Hepatocyte (in vitro differentiated cells): ENCODE data around the gene P3H3. TPM values are rescaled to one million over a fixed set of nuclear protein-coding genes. Genes with fewer than 3 reads are reported as not detected.

Experiments
- DNase-seq: peaks from one replicate; pipeline ENCODE4 v3.0.0-alpha.2; 2016; ENCODE audit warnings: low spot score
- H2AFZ ChIP-seq: fragments of 200-600 bp; sonication (generic); 2 replicates; pipeline ENCODE4 v1.6.0; 2016; ENCODE audit warnings: antibody characterized with exemption, mild to moderate bottlenecking
- H3K27ac ChIP-seq: fragments of 200-600 bp; sonication (generic); 2 replicates; pipeline ENCODE4 v1.5.1; 2016; ENCODE audit warnings: mild to moderate bottlenecking
- H3K27me3 ChIP-seq: fragments of 200-600 bp; sonication (generic); 2 replicates; pipeline ENCODE4 v1.6.1; 2016
- H3K36me3 ChIP-seq: fragments of 200-600 bp; sonication (generic); replicated peaks from 2 replicates; pipeline ENCODE4 v1.5.1; 2016; ENCODE audit warnings: low read depth; ENCODE audit not compliant: insufficient read depth
- H3K4me1 ChIP-seq: fragments of 200-600 bp; sonication (generic); 2 replicates; pipeline ENCODE4 v1.5.1; 2016; ENCODE audit warnings: mild to moderate bottlenecking, moderate library complexity; ENCODE audit not compliant: insufficient read depth
- H3K4me2 ChIP-seq: fragments of 200-600 bp; sonication (generic); 2 replicates; pipeline ENCODE4 v1.6.0; 2016
- H3K4me3 ChIP-seq: fragments of 200-600 bp; sonication (generic); 2 replicates; pipeline ENCODE4 v1.5.1; 2016; ENCODE audit warnings: mild to moderate bottlenecking
- H3K79me2 ChIP-seq: fragments of 200-600 bp; sonication (generic); 2 replicates; pipeline ENCODE4 v1.6.0; 2017; ENCODE audit warnings: mild to moderate bottlenecking
- H3K9me2 ChIP-seq: fragments of 200-600 bp; sonication (generic); replicated peaks from 2 replicates; pipeline ENCODE4 v1.6.0; 2017; ENCODE audit warnings: mild to moderate bottlenecking; ENCODE audit not compliant: insufficient read depth
- H3K9me3 ChIP-seq: fragments of 200-600 bp; sonication (generic); 2 replicates; pipeline ENCODE4 v1.5.1; 2016; ENCODE audit warnings: low read depth, mild to moderate bottlenecking
- H4K20me1 ChIP-seq: fragments of 200-600 bp; sonication (generic); 2 replicates; pipeline ENCODE4 v1.6.0; 2016; ENCODE audit warnings: mild to moderate bottlenecking; ENCODE audit not compliant: insufficient read depth, poor library complexity, severe bottlenecking
- EZH2 ChIP-seq: fragments of 200-600 bp; sonication (generic); IDR thresholded peaks from 2 replicates; pipeline ENCODE4 v1.6.1; 2016; ENCODE audit warnings: antibody characterized with exemption, mild to moderate bottlenecking, borderline replicate concordance
- EZH2phosphoT487 ChIP-seq: fragments of 200-600 bp; sonication (generic); IDR thresholded peaks from one replicate; pipeline ENCODE4 v1.6.1; 2018; ENCODE audit warnings: antibody characterized with exemption, mild to moderate bottlenecking, low read depth, moderate library complexity; ENCODE audit not compliant: unreplicated experiment, severe bottlenecking
- WGBS: methylation state at CpG from one replicate; pipeline ENCODE4 v1.1.6; 2016; ENCODE audit warnings: low lambda C conversion rate; ENCODE audit errors: missing lambda C conversion rate; 5-methylcytosine and 5-hydroxymethylcytosine counted together
- polyA plus RNA-seq: library from polyadenylated mRNA; unstranded; fragments of >200 nt; fragmentation: Nextera tagmentation; extraction: Ambion mirVana; gene quantifications from 2 replicates; pipeline ENCODE4 v1.2.1, GENCODE V29; 2016
- total RNA-seq: library from RNA; depleted of rRNA; stranded (reverse); fragments of >200 nt; gene quantifications from 2 replicates; pipeline ENCODE4 v1.2.3, GENCODE V29; 2014
- TF ChIP-seq, protein P1 (sequence below): fragments of 200-600 bp; sonication (generic); IDR thresholded peaks from 2 replicates; pipeline ENCODE4 v1.5.1; 2016; ENCODE audit warnings: antibody characterized with exemption, mild to moderate bottlenecking; ENCODE audit not compliant: poor library complexity

Gene P3H3
- total and polyA plus RNA-seq, 2 experiments from 2014 or later = 38.1 to 38.6 TPM

DNA sequence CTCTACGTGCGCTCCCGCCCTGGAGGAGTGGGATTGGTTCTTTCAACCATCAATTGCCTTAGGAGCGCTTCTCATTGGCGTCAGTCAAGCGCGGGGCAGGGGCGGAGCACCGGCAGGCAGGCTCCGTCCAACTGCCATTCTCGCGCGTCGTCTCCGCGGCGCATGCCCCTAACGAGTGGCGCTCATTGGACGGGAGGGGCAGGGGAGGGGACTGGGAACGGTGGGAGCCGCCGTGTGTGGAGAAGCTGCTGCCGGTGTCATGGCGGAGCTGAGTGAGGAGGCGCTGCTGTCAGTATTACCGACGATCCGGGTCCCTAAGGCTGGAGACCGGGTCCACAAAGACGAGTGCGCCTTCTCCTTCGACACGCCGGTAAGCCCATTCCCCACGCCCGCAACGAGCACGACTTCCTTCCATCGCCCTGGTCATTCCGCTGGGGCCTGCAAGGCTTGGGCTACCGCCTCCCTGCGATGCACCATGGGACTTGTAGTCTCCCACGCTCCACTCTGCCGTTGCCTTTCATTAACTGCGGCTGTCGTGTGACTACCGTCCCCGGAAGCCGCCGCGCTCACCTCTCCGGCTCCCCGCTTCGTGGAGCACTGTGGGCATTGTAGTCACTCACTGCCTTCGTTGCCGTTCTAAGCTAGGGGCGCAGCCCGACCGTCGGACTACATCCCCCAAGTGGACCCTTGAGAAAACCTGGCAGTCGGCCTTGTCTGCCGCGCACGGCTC, 23.9 kb downstream of the P3H3 start, which contains the start of gene USP5:
USP5 (plus strand) TSS at position 230 of the 730 bp plus-strand sequence; CDS start at position 260, 30 bp downstream.
- Histone ChIP-seq H3K4me3 (peak within 1 kb of the TSS; percentile 44), H3K36me3 (no peaks in the 10 kb centered on the region), H3K79me2 (peaks cover 27% of the 10 kb centered on the region), H3K9me2 (no peaks in the 10 kb centered on the region), H4K20me1 (no peaks in the 10 kb centered on the region), H3K27ac (peak within 1 kb of the TSS; percentile 91), H2AFZ (peak within 1 kb of the TSS; percentile 67), H3K4me1 (peaks cover 13% of the 10 kb centered on the region), H3K27me3 (no peaks in the 10 kb centered on the region), H3K4me2 (peak within 1 kb of the TSS; percentile 81), H3K9me3 (no peaks in the 10 kb centered on the region)
- DNase-seq = peak; percentile 100
- no peak for TF ChIP-seq EZH2
- no peak for TF ChIP-seq EZH2phosphoT487
- under 1% methylated on average over 58 of the region's 65 CpGs for WGBS

DNA sequence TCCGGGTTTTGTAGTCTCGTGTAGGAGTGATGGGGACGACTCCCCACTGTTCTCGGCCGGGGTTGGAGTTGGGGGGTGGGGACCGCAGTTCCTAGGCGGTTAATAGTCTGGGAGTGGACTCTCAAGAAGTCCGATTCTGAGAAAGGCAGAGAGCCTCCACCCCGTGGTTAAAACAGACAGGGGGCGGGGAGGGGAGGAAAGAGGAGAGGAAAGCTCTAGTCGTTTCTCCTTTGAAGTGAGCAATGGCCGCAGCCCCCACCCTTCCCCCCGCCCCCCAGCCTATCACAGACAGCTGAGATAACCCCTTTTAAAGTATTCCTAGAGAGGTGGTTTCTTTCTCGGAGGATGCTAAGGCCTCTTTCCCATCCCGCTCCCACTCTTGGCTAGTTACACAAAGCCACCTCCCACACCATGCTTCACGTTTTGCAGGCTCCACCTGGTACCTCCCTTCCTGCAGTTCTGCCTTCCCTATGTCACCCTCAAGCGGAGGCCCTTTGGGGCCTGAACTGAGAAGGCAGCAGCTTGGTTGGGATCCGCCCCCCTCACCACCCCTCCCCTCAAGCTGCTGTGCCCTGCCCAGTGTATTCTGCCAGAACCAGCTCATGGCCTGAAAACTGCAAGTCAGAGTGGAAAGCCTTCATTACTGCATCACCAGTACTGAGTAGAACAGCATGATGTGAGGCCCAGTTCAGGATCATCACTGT, 24.6 kb downstream of the P3H3 start:
- DNase-seq = peak; percentile 80
- no peaks in the 10 kb centered on the region for H4K20me1 ChIP-seq
- H3K4me2 ChIP-seq = peak overlapping the region; percentile 81
- H3K27me3 ChIP-seq = no peaks in the 10 kb centered on the region
- H3K27ac ChIP-seq = peak overlapping the region; percentile 91
- WGBS = 2% methylated on average over 16 of the region's 18 CpGs
- no peaks in the 10 kb centered on the region for H3K36me3 ChIP-seq
- peaks cover 13% of the 10 kb centered on the region for H3K4me1 ChIP-seq
- H3K4me3 ChIP-seq = peak overlapping the region; percentile 44
- H3K79me2 ChIP-seq = peaks cover 27% of the 10 kb centered on the region
- H2AFZ ChIP-seq = no peak overlapping the region
- TF ChIP-seq, protein P1, sequence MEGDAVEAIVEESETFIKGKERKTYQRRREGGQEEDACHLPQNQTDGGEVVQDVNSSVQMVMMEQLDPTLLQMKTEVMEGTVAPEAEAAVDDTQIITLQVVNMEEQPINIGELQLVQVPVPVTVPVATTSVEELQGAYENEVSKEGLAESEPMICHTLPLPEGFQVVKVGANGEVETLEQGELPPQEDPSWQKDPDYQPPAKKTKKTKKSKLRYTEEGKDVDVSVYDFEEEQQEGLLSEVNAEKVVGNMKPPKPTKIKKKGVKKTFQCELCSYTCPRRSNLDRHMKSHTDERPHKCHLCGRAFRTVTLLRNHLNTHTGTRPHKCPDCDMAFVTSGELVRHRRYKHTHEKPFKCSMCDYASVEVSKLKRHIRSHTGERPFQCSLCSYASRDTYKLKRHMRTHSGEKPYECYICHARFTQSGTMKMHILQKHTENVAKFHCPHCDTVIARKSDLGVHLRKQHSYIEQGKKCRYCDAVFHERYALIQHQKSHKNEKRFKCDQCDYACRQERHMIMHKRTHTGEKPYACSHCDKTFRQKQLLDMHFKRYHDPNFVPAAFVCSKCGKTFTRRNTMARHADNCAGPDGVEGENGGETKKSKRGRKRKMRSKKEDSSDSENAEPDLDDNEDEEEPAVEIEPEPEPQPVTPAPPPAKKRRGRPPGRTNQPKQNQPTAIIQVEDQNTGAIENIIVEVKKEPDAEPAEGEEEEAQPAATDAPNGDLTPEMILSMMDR = no peak
- TF ChIP-seq EZH2 (no peak), EZH2phosphoT487 (no peak)
- H3K9me2 ChIP-seq = no peaks in the 10 kb centered on the region
- H3K9me3 ChIP-seq = no peaks in the 10 kb centered on the region

DNA sequence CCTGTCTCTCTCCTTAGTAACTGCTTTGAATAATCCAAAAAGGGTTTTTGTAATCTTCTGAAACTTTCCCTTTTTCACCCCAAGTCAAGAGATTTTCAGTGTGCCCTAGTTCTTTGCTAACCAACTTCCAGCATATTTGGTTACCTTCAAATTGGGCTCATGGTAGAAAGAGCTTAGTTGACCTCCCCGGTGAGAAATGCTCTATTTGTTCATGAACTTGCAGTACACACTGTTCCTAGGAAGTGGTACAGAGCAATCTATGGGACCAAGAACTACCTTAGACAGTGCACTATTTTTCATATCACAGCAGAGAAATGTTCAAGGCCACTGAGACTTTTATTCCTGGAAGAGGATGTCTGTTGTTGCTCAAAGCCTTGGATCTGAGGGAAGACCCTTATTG, 25.4 kb downstream of the P3H3 start:
- TF ChIP-seq EZH2 = no peak
- TF ChIP-seq, protein P1 = no peak
- no peak for TF ChIP-seq EZH2phosphoT487
- Histone ChIP-seq H4K20me1 (no peaks in the 10 kb centered on the region), H3K4me1 (peaks cover 13% of the 10 kb centered on the region), H3K27ac (peak overlapping the region; percentile 91), H3K4me2 (peak overlapping the region; percentile 81), H2AFZ (no peak overlapping the region), H3K4me3 (peak overlapping the region; percentile 44), H3K36me3 (no peaks in the 10 kb centered on the region), H3K79me2 (peaks cover 27% of the 10 kb centered on the region), H3K27me3 (no peaks in the 10 kb centered on the region), H3K9me3 (no peaks in the 10 kb centered on the region), H3K9me2 (no peaks in the 10 kb centered on the region)
- 77% methylated on average over 1 of the region's 1 CpG for WGBS
- DNase-seq = no peak

- H3K4me1 ChIP-seq = peaks cover 13% of the 10 kb centered on the region
- 73% methylated on average over 6 of the region's 6 CpGs for WGBS
- no peaks in the 10 kb centered on the region for H3K27me3 ChIP-seq
- peak overlapping the region; percentile 91 for H3K27ac ChIP-seq
- H3K9me3 ChIP-seq = no peaks in the 10 kb centered on the region
- TF ChIP-seq EZH2phosphoT487 (no peak), EZH2 (no peak)
- TF ChIP-seq, protein P1 = no peak
- H2AFZ ChIP-seq = no peak overlapping the region
- H3K79me2 ChIP-seq = peaks cover 27% of the 10 kb centered on the region
- peak overlapping the region; percentile 81 for H3K4me2 ChIP-seq
- H3K9me2 ChIP-seq = no peaks in the 10 kb centered on the region
- H3K4me3 ChIP-seq = no peak overlapping the region
- no peaks in the 10 kb centered on the region for H3K36me3 ChIP-seq
- no peaks in the 10 kb centered on the region for H4K20me1 ChIP-seq
- no peak for DNase-seq
Measured at GRCh38 chr12:6854036-6854435, 25.8 kb downstream of the P3H3 start.
